SK-N-SH (cell line): ENCODE data around the gene OSBPL2. TPM values are rescaled to one million over a fixed set of nuclear protein-coding genes. Genes with fewer than 3 reads are reported as not detected.

Experiments
- CTCF ChIA-PET: fragments of 300-600, 350-600 bp; formaldehyde crosslinking; extraction: SDS; loops from one replicate; lab custom pipeline; 2021; lab: Yijun Ruan, JAX
- POLR2A ChIA-PET: fragments of 350-600 bp; sonication (Branson Sonifier 250); formaldehyde crosslinking; extraction: SDS; loops from one replicate; lab custom pipeline; 2020; ENCODE audit warnings: antibody characterized with exemption, inconsistent platforms; lab: Yijun Ruan, JAX
- DNase-seq: peaks from one replicate; pipeline ENCODE4 v3.0.0; 2012
- H2AFZ ChIP-seq: fragments of 200-600 bp; sonication (generic); 2 replicates; pipeline ENCODE4 v1.8.1; 2016; ENCODE audit warnings: antibody characterized with exemption, mild to moderate bottlenecking, low read depth
- H3F3A ChIP-seq: fragments of 200-600 bp; sonication (generic); replicated peaks from 2 replicates; pipeline ENCODE3; 2016; ENCODE audit warnings: antibody characterized with exemption, mild to moderate bottlenecking; ENCODE audit not compliant: insufficient read depth
- H3K27ac ChIP-seq, 2 experiments: fragments of 200-500 bp in 1 of 2; fragments of 200-600 bp in 1 of 2; sonication (Bioruptor generic) in 1 of 2; sonication (generic), shearing (Covaris generic) in 1 of 2; 2 replicates each; pipeline versions ENCODE4 v1.5.1 to v1.6.1; 2014 to 2016; ENCODE audit warnings: low read depth in 2 of 2, inconsistent platforms in 1 of 2, low read length in 1 of 2, mild to moderate bottlenecking in 1 of 2, mixed read lengths in 1 of 2
- H3K27me3 ChIP-seq: fragments of 200-600 bp; sonication (generic), shearing (Covaris generic); 2 replicates; pipeline ENCODE4 v1.6.1; 2016; ENCODE audit warnings: mixed run types; ENCODE audit not compliant: insufficient read depth
- H3K36me3 ChIP-seq, 2 experiments: fragments of 200-500 bp in 1 of 2; fragments of 200-600 bp in 1 of 2; sonication (Bioruptor generic) in 1 of 2; sonication (generic) in 1 of 2; replicated peaks in 1 of 2; 2 replicates each; pipeline versions ENCODE3 to v1.5.1; 2014 to 2016; ENCODE audit warnings: low read length in 1 of 2, mild to moderate bottlenecking in 1 of 2; ENCODE audit not compliant: insufficient read depth in 2 of 2, control insufficient read depth in 1 of 2
- H3K4me1 ChIP-seq, 2 experiments: fragments of 200-500 bp in 1 of 2; fragments of 200-600 bp in 1 of 2; sonication (Bioruptor generic) in 1 of 2; sonication (generic), shearing (Covaris generic) in 1 of 2; 2 replicates each; pipeline versions ENCODE4 v1.5.1 to v1.6.1; 2014 to 2016; ENCODE audit warnings: low read depth in 1 of 2, low read length in 1 of 2, mixed run types in 1 of 2; ENCODE audit not compliant: insufficient read depth in 2 of 2, control insufficient read depth in 1 of 2
- H3K4me2 ChIP-seq: fragments of 200-600 bp; sonication (generic), shearing (Covaris generic); 2 replicates; pipeline ENCODE4 v1.6.1; 2017; ENCODE audit warnings: mixed run types
- H3K4me3 ChIP-seq, 2 experiments: fragments of 200-500 bp in 1 of 2; fragments of 200-600 bp in 1 of 2; sonication (Bioruptor generic) in 1 of 2; sonication (generic), shearing (Covaris generic) in 1 of 2; 2 replicates each; pipeline versions ENCODE4 v1.5.1 to v1.8.1; 2014 to 2016; ENCODE audit warnings: low read depth in 2 of 2, inconsistent platforms in 1 of 2, low read length in 1 of 2, mild to moderate bottlenecking in 1 of 2, mixed read lengths in 1 of 2, moderate library complexity in 1 of 2
- H3K79me2 ChIP-seq: fragments of 200-600 bp; sonication (generic); 2 replicates; pipeline ENCODE4 v1.8.1; 2017; ENCODE audit warnings: mild to moderate bottlenecking; ENCODE audit not compliant: insufficient read depth
- H3K9ac ChIP-seq: fragments of 200-600 bp; sonication (generic); 2 replicates; pipeline ENCODE4 v1.6.1; 2017; ENCODE audit warnings: mixed run types
- H3K9me2 ChIP-seq: fragments of 200-600 bp; sonication (generic); 2 replicates; pipeline ENCODE4 v1.6.1; 2017; ENCODE audit warnings: mixed run types
- H3K9me3 ChIP-seq: fragments of 200-600 bp; sonication (generic); 2 replicates; pipeline ENCODE4 v1.6.1; 2017; ENCODE audit warnings: mixed run types, mild to moderate bottlenecking, moderate library complexity
- H4K20me1 ChIP-seq: fragments of 200-600 bp; sonication (generic); 2 replicates; pipeline ENCODE4 v1.6.1; 2017; ENCODE audit warnings: mild to moderate bottlenecking, mixed run types; ENCODE audit not compliant: insufficient read depth
- ELF1 ChIP-seq: IDR thresholded peaks from 2 replicates; pipeline ENCODE4 v1.4.0; 2012
- EP300 ChIP-seq, 2 experiments: IDR thresholded peaks; 2 replicates each; pipeline versions ENCODE4 v1.4.0 to v1.6.1; 2012; ENCODE audit warnings: borderline replicate concordance in 1 of 2, low read depth in 1 of 2, low read length in 1 of 2
- GATA2 ChIP-seq: sonication (generic); formaldehyde crosslinking; IDR thresholded peaks from 2 replicates; pipeline ENCODE4 v1.5.0; 2020; ENCODE audit warnings: mild to moderate bottlenecking, missing genetic modification reagents
- JUND ChIP-seq: IDR thresholded peaks from 2 replicates; pipeline ENCODE4 v1.4.0; 2012
- MAX ChIP-seq: IDR thresholded peaks from 2 replicates; pipeline ENCODE4 v1.4.0; 2012; ENCODE audit warnings: low read depth
- RAD21 ChIP-seq: IDR thresholded peaks from 2 replicates; pipeline ENCODE4 v1.6.1; 2012; ENCODE audit warnings: mild to moderate bottlenecking, low read length
- RCOR1 ChIP-seq: fragments of 150-350 bp; IDR thresholded peaks from 2 replicates; pipeline ENCODE4 v1.6.1; 2017; ENCODE audit warnings: antibody characterized with exemption, low read length
- RFX5 ChIP-seq: IDR thresholded peaks from 2 replicates; pipeline ENCODE4 v1.6.1; 2012; ENCODE audit warnings: mild to moderate bottlenecking, improper control_type of control experiment, low read length
- RXRA ChIP-seq: IDR thresholded peaks from 2 replicates; pipeline ENCODE4 v1.4.0; 2012; ENCODE audit warnings: low read depth, mild to moderate bottlenecking, borderline replicate concordance
- TEAD4 ChIP-seq: IDR thresholded peaks from 2 replicates; pipeline ENCODE4 v1.4.0; 2012; ENCODE audit warnings: mild to moderate bottlenecking, borderline replicate concordance; ENCODE audit not compliant: insufficient read depth
- WGBS: methylation state at CpG from one replicate; pipeline ENCODE4 v1.1.6; 2017; ENCODE audit warnings: low lambda C conversion rate; 5-methylcytosine and 5-hydroxymethylcytosine counted together
- polyA plus RNA-seq, 3 experiments: library from polyadenylated mRNA; depleted of rRNA; stranded (reverse); fragments of >200 nt; gene quantifications; 2 replicates each; pipeline ENCODE4 v1.2.3, GENCODE V29; 2012
- TF ChIP-seq, protein P1 (sequence below): fragments of 150-350 bp; IDR thresholded peaks from 2 replicates; pipeline ENCODE4 v1.6.1; 2017; ENCODE audit warnings: antibody characterized with exemption, low read length, low read depth, borderline replicate concordance

The OSBPL2 gene
- polyA plus RNA-seq, 1 of the 3 experiments (the other 2 are of a cell fraction) = 17.7 TPM

DNA sequence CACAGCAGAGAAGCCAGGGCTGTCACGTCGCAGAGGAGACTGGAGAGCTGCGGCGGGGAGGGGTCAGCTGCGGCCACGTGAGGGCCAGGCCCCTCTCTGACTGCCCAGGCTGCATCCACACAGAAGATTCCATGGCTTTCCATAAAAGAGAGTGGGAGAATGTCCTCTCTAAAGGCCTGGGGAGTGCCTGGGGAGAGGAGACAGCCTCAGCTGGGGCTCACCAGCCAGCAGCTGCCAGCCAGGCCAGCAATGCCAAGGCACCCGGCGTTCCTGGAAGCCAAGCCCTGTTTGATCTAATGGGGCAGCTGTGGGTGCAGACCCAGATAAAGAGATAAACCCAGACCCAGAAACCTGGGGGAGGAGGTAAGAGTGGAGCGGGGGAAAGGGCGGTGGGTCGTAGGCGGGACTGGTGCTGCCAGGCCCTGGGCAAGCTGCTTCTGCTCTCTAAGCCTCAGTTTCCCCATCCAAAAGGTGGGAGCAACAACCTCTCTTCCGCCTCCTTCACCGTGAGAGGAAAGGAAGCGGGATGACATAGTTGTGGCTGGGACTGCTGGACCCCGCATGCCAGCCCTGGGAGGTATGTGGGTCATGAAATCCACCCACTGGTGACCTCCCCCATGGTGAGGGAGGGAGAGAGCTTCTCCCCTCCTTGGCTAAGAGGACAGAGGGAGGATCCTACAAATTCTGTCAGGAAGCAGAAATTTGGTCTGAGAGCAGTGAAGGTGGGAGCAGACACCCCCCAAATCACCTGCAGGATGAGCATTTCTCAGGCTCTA lies 3.1 kb upstream of the OSBPL2 start:
- Histone ChIP-seq H3K9me3 (no peaks in the 10 kb centered on the region), H3F3A (no peaks in the 10 kb centered on the region), H3K4me2 (no peak overlapping the region), H3K79me2 (peaks cover 16% of the 10 kb centered on the region), H3K36me3 (no peaks in the 10 kb centered on the region), H3K9ac (no peak overlapping the region), H3K4me3 (no peak overlapping the region), H4K20me1 (peaks cover 10% of the 10 kb centered on the region; the same call in 1 of the 2 replicates), H3K27ac (peak overlapping the region in 1 of 2 experiments; percentile 78; a peak in 2 of 4 replicates), H3K9me2 (no peaks in the 10 kb centered on the region), H3K4me1 (peaks cover 5 to 46% of the 10 kb centered on the region in 2 experiments; a peak in 1 of 4 replicates), H2AFZ (no peak overlapping the region), H3K27me3 (no peaks in the 10 kb centered on the region)
- POLR2A ChIA-PET = interaction anchor here (1.2 kb wide), 1 partner anchor 15 kb away, joined by 5 read pairs; the partner anchor contains the start of gene HRH3
- CTCF ChIA-PET = interaction anchor here (0.9 to 1.1 kb wide), 2 partner anchors 9 to 18 kb away, joined by 3 read pairs; no protein-coding TSS in a partner anchor
- WGBS = 59% methylated on average over 16 of the region's 16 CpGs
- DNase-seq = peak; percentile 74
- TF ChIP-seq JUND (no peak), EP300 (IDR thresholded peaks at IDR 0.05; ENCODE audit: borderline replicate concordance in 1 of 2, low read depth in 1 of 2, low read length in 1 of 2) (peak in 1 of 2 experiments; percentile 45; a peak in 1 of 4 replicates), MAX (no peak), RCOR1 (peak; percentile 78), RAD21 (0 out of 2 replicates have a peak, but pooled peaks have one; percentile 1), RXRA (no peak), GATA2 (CRISPR knock-in tag) (peak; percentile 89)
- TF ChIP-seq, protein P1, sequence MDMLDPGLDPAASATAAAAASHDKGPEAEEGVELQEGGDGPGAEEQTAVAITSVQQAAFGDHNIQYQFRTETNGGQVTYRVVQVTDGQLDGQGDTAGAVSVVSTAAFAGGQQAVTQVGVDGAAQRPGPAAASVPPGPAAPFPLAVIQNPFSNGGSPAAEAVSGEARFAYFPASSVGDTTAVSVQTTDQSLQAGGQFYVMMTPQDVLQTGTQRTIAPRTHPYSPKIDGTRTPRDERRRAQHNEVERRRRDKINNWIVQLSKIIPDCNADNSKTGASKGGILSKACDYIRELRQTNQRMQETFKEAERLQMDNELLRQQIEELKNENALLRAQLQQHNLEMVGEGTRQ = no peak; the same call in 1 of the 2 replicates

GRCh38 chr20:62235777-62236157 lies 2.6 kb upstream of the OSBPL2 start:
- Histone ChIP-seq H3K27me3 (no peaks in the 10 kb centered on the region), H3K9me2 (no peaks in the 10 kb centered on the region), H3K9me3 (no peaks in the 10 kb centered on the region), H3F3A (no peaks in the 10 kb centered on the region), H4K20me1 (peaks cover 14% of the 10 kb centered on the region), H2AFZ (no peak overlapping the region)
- CTCF ChIA-PET = interaction anchor here (0.9 to 1.3 kb wide), 4 partner anchors 8 to 264 kb away, joined by 3 to 4 read pairs (median 3); no protein-coding TSS in a partner anchor
- DNase-seq = no peak
- 81% methylated on average over 5 of the region's 9 CpGs for whole genome bisulfite sequencing
- TF ChIP-seq RCOR1 (no peak), ELF1 (no peak), TEAD4 (no peak), RFX5 (no peak)
- TF ChIP-seq, all 33 proteins: peak for 0
- peaks cover 5 to 46% of the 10 kb centered on the region in 2 experiments; a peak in 1 of 4 replicates for H3K4me1 ChIP-seq
- peaks cover 21% of the 10 kb centered on the region for H3K79me2 ChIP-seq
- peak overlapping the region in 1 of 2 experiments; percentile 36; a peak in 1 of 4 replicates for H3K27ac ChIP-seq
- H3K4me3 ChIP-seq = no peak overlapping the region
- POLR2A ChIA-PET = interaction anchor here (1.2 kb wide), 1 partner anchor 16 kb away, joined by 5 read pairs; the partner anchor contains the start of gene HRH3
- no peak overlapping the region for H3K9ac ChIP-seq
- H3K36me3 ChIP-seq = no peaks in the 10 kb centered on the region
- H3K4me2 ChIP-seq = no peak overlapping the region
